Fibroblast of lung (primary cell): ENCODE results near the gene FAAP20. TPM values are rescaled to one million over a fixed set of nuclear protein-coding genes. Genes with fewer than 3 reads are reported as not detected.

ENCODE experiments used
- DNase-seq, 2 donors: peaks; one replicate each; pipeline versions ENCODE4 v3.0.0 to v3.0.0-alpha.2; 2010; ENCODE audit warnings: low read depth in 2 of 2
- H2AFZ ChIP-seq: 2 replicates; pipeline ENCODE4 v1.5.1; 2012; ENCODE audit warnings: low read length, control low read depth, inconsistent platforms
- H3K27ac ChIP-seq: 2 replicates; pipeline ENCODE4 v1.5.1; 2011; ENCODE audit warnings: low read length, control low read depth; ENCODE audit not compliant: insufficient read depth
- H3K27me3 ChIP-seq: 2 replicates; pipeline ENCODE4 v1.5.1; 2011; ENCODE audit warnings: mild to moderate bottlenecking, low read length; ENCODE audit not compliant: control insufficient read depth, insufficient read depth
- H3K36me3 ChIP-seq: 2 replicates; pipeline ENCODE4 v1.5.1; 2011; ENCODE audit warnings: low read length; ENCODE audit not compliant: control insufficient read depth, insufficient read depth
- H3K4me1 ChIP-seq: 2 replicates; pipeline ENCODE4 v1.5.1; 2011; ENCODE audit warnings: low read length; ENCODE audit not compliant: control insufficient read depth, insufficient read depth; ENCODE audit errors: extremely low read depth
- H3K4me2 ChIP-seq: 2 replicates; pipeline ENCODE4 v1.5.1; 2011; ENCODE audit warnings: low read length, control low read depth; ENCODE audit not compliant: insufficient read depth; ENCODE audit errors: extremely low read depth
- H3K4me3 ChIP-seq, 4 experiments: fragments of 200-600 bp in 1 of 4; sonication (generic) in 1 of 4; replicated peaks in 1 of 4; 2 replicates each; pipeline ENCODE4 v1.5.1; 2011 to 2016; ENCODE audit warnings: low read length in 4 of 4, low read depth in 3 of 4, mild to moderate bottlenecking in 3 of 4, control low read depth in 2 of 4, inconsistent platforms in 1 of 4, mixed read lengths in 1 of 4; ENCODE audit not compliant: insufficient read depth in 1 of 4; ENCODE audit errors: control extremely low read depth in 1 of 4
- H3K79me2 ChIP-seq: 2 replicates; pipeline ENCODE4 v1.5.1; 2012; ENCODE audit warnings: mild to moderate bottlenecking, low read length, inconsistent platforms; ENCODE audit not compliant: control insufficient read depth, insufficient read depth
- H3K9ac ChIP-seq: 2 replicates; pipeline ENCODE4 v1.5.1; 2011; ENCODE audit warnings: mild to moderate bottlenecking, low read length, control low read depth; ENCODE audit not compliant: insufficient read depth
- H3K9me3 ChIP-seq: 2 replicates; pipeline ENCODE4 v1.5.1; 2012; ENCODE audit warnings: low read depth, low read length; ENCODE audit not compliant: control insufficient read depth, insufficient read depth
- H4K20me1 ChIP-seq: 2 replicates; pipeline ENCODE4 v1.5.1; 2011; ENCODE audit warnings: low read length; ENCODE audit not compliant: control insufficient read depth, insufficient read depth; ENCODE audit errors: extremely low read depth
- EZH2 ChIP-seq: IDR thresholded peaks from 2 replicates; pipeline ENCODE4 v1.5.1; 2012; ENCODE audit warnings: low read length, control low read depth, mild to moderate bottlenecking; ENCODE audit errors: missing control alignments
- polyA plus RNA-seq, 2 donors: library from polyadenylated mRNA; depleted of rRNA in 1 of 2; stranded (reverse) in 1 of 2; unstranded in 1 of 2; fragments of >200 nt; gene quantifications; 2 replicates each; pipeline ENCODE4 v1.2.1, GENCODE V29; 2011 to 2012; ENCODE audit warnings: missing spikeins in 1 of 2
- total RNA-seq: library from RNA; depleted of rRNA; stranded (reverse); fragments of >200 nt; gene quantifications from 2 replicates; pipeline ENCODE4 v1.2.1, GENCODE V29; 2014
- TF ChIP-seq, protein P1 (sequence below), 2 donors: IDR thresholded peaks in 1 of 2; conservative IDR thresholded peaks in 1 of 2; 1 replicate in 1 of 2; 2 replicates in 1 of 2; pipeline ENCODE4 v1.5.1; 2011 to 2012; ENCODE audit warnings: low read length in 2 of 2, control low read depth in 1 of 2, inconsistent platforms in 1 of 2, low read depth in 1 of 2, mild to moderate bottlenecking in 1 of 2

The FAAP20 gene
- total and polyA plus RNA-seq, 2 donors (not counting 1 experiment from before 2014, with no cell fraction given) = 8.2 to 21.5 TPM

DNA sequence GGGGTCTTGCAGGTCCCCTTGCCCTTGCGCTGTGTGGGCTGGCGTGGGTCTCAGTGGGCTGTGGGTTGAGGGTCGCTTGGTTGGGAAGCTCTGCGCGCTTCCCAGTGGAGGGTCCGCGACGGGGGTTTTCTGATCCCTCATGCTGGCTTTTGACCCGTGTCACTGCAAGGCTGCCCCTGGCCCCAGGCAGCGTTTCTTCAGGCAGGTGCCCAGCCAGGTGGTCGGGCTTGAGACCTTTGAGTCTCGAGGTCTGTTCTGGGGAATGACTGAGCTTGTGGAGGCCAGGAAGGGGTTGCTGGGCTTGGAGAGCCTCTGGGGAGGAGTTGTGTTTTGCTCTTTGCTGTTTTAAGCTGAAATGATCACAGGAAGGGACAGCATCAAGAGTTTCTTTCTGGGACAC lies 38.9 kb upstream of the FAAP20 start:
- Histone ChIP-seq H3K4me3 (peak overlapping the region in 2 of 4 experiments; percentile 25 to 90), H3K9me3 (no peaks in the 10 kb centered on the region), H3K27ac (peak overlapping the region; percentile 50), H3K4me2 (peak overlapping the region; percentile 99), H4K20me1 (peaks cover 4% of the 10 kb centered on the region), H3K27me3 (no peaks in the 10 kb centered on the region), H3K9ac (no peak overlapping the region), H3K4me1 (peaks cover 25% of the 10 kb centered on the region), H2AFZ (no peak overlapping the region), H3K36me3 (peaks cover 13% of the 10 kb centered on the region), H3K79me2 (peaks cover 96% of the 10 kb centered on the region)
- no peak for DNase-seq
- TF ChIP-seq, protein P1, sequence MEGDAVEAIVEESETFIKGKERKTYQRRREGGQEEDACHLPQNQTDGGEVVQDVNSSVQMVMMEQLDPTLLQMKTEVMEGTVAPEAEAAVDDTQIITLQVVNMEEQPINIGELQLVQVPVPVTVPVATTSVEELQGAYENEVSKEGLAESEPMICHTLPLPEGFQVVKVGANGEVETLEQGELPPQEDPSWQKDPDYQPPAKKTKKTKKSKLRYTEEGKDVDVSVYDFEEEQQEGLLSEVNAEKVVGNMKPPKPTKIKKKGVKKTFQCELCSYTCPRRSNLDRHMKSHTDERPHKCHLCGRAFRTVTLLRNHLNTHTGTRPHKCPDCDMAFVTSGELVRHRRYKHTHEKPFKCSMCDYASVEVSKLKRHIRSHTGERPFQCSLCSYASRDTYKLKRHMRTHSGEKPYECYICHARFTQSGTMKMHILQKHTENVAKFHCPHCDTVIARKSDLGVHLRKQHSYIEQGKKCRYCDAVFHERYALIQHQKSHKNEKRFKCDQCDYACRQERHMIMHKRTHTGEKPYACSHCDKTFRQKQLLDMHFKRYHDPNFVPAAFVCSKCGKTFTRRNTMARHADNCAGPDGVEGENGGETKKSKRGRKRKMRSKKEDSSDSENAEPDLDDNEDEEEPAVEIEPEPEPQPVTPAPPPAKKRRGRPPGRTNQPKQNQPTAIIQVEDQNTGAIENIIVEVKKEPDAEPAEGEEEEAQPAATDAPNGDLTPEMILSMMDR (conservative IDR thresholded peaks at IDR 0.05 in 1 of 2, IDR thresholded peaks at IDR 0.05 in 1 of 2; ENCODE audit: low read depth in 1 of 2, low read length in 2 of 2) = no peak
- no peak for TF ChIP-seq EZH2

DNA sequence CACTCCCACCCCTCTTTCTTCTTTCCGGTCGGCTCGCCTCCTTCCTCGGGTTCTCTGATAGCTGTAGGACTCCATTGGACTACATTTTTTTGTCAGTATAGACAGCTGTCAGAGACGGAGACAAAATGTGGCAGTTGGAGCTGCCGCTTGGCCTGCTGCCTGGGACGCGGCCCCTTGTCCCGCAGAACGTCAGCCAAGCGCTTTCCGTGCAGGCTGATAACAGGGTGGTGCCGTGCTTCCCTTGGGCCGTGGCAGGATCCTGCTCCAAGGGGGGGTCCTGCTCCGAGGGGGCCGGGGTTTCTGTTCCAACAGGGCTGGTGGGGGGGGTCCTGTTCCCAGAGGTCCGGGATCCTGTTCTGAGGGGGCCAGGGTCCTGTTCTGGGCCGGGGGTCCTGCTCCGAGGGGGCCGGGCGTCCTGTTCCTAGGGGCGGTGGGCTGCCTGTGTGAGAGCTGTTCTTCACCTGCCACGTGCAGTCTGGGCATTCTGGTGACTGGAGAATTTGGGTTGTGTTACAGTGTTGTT lies 38.4 kb upstream of the FAAP20 start:
- DNase-seq = peak in 1 of 2 donors; percentile 21
- H3K9ac ChIP-seq = no peak overlapping the region

DNA sequence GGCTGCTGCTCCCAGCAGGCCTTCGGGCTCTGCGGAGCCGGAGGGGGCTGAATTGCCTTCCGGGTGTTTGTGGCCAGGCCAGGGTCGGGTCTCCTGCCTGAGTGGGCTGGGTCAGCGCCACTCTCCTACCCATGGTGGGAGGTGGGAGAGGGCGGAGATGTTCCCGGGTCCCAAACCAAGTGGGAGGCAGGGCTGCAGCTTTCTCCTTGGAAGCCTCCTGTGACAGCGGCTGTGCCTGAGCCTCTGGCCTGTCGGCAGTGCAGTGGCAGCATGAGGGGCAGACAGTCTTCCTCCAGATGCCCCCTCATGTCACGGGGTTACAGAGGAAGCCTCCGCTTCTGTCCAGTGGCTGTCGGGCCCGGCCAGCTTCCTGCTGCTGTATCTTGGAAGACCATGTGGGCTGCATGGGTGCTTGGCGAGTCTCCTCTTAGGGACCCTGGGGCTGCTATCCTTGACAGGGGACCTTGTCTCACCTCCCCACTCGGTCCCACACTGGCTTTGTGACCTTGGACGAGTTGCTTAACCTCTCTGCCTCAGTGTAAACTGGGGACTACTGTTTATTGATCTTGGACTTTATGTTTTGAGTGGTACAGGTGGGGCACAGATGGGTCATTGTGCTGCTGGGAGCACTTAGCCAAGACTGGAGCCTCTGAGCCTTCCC lies 37.8 kb upstream of the FAAP20 start:
- Histone ChIP-seq H3K4me2 (peak overlapping the region; percentile 99), H4K20me1 (peaks cover 4% of the 10 kb centered on the region), H3K9me3 (no peaks in the 10 kb centered on the region), H2AFZ (no peak overlapping the region), H3K9ac (peak overlapping the region; percentile 58), H3K27me3 (no peaks in the 10 kb centered on the region), H3K36me3 (peaks cover 11% of the 10 kb centered on the region), H3K27ac (peak overlapping the region; percentile 86), H3K79me2 (peaks cover 85% of the 10 kb centered on the region), H3K4me3 (peak overlapping the region; percentile 69 to 90 (median 79)), H3K4me1 (peaks cover 25% of the 10 kb centered on the region)
- TF ChIP-seq, protein P1 (conservative IDR thresholded peaks at IDR 0.05 in 1 of 2, IDR thresholded peaks at IDR 0.05 in 1 of 2; ENCODE audit: low read depth in 1 of 2, low read length in 2 of 2) = no peak
- TF ChIP-seq EZH2 = no peak
- DNase-seq = no peak

More for the DNA sequence above, 38.4 kb upstream of the FAAP20 start:
- peaks cover 11% of the 10 kb centered on the region for H3K36me3 ChIP-seq
- H3K27me3 ChIP-seq = no peaks in the 10 kb centered on the region
- H3K9me3 ChIP-seq = no peaks in the 10 kb centered on the region
- H2AFZ ChIP-seq = no peak overlapping the region
- TF ChIP-seq, protein P1 (conservative IDR thresholded peaks at IDR 0.05 in 1 of 2, IDR thresholded peaks at IDR 0.05 in 1 of 2; ENCODE audit: low read depth in 1 of 2, low read length in 2 of 2) = no peak
- TF ChIP-seq EZH2 = no peak
- peaks cover 4% of the 10 kb centered on the region for H4K20me1 ChIP-seq
- H3K4me3 ChIP-seq = peak overlapping the region; percentile 69 to 90 (median 79)
- peak overlapping the region; percentile 86 for H3K27ac ChIP-seq
- peak overlapping the region; percentile 99 for H3K4me2 ChIP-seq
- peaks cover 91% of the 10 kb centered on the region for H3K79me2 ChIP-seq
- peaks cover 25% of the 10 kb centered on the region for H3K4me1 ChIP-seq
